Measurements from ENCODE around the gene LRMDA. TPM values are rescaled to one million over a fixed set of nuclear protein-coding genes. Genes with fewer than 3 reads are reported as not detected.

LRMDA gene
- total RNA-seq, 2 experiments from 2014 or later, result not detected

- no peaks in the 10 kb centered on the region for H3K9me2 ChIP-seq (ENCODE audit: insufficient read depth, low read length)
- ChIA-PET POLR2A (no interaction called here), CTCF (ENCODE audit: unreplicated experiment) (no interaction called here)
- no peaks in the 10 kb centered on the region for H3K4me1 ChIP-seq (ENCODE audit: insufficient read depth, low read length, poor library complexity, severe bottlenecking)
- H3K4me2 ChIP-seq (ENCODE audit: low read length), result no peak overlapping the region
- no peak overlapping the region for H3K4me3 ChIP-seq (ENCODE audit: low read depth, low read length, poor library complexity, severe bottlenecking)
- H3K9me3 ChIP-seq (ENCODE audit: low read length), result no peaks in the 10 kb centered on the region
- no peaks in the 10 kb centered on the region for H3K36me3 ChIP-seq (ENCODE audit: insufficient read depth, low read length)
- intact Hi-C loops (cut with micrococcal nuclease; ENCODE audit: unreplicated experiment), result no loop called here
- H4K20me1 ChIP-seq (ENCODE audit: insufficient read depth, low read length), result no peaks in the 10 kb centered on the region
- TF ChIP-seq CTCF (conservative IDR thresholded peaks at IDR 0.05; ENCODE audit: low read length) (no peak), EZH2phosphoT487 (IDR thresholded peaks at IDR 0.05; ENCODE audit: borderline replicate concordance, low read depth, low read length) (no peak)
- H3K79me2 ChIP-seq (ENCODE audit: insufficient read depth, low read depth, low read length), result no peaks in the 10 kb centered on the region
- no TSS peak for BruUV-seq (replicated peaks)
- no peak for DNase-seq (ENCODE audit: low spot score)
- H2AFZ ChIP-seq (ENCODE audit: low read length), result no peak overlapping the region
- no peak overlapping the region for H3K27ac ChIP-seq (ENCODE audit: low read depth, low read length, poor library complexity, severe bottlenecking)
Observed at GRCh38 chr10:75643944-75644692, 212.7 kb downstream of the LRMDA start.

GRCh38 chr10:75645704-75646103, 214.3 kb downstream of the LRMDA start:
- no peak overlapping the region for H3K4me3 ChIP-seq (ENCODE audit: low read depth, low read length, poor library complexity, severe bottlenecking)

More at GRCh38 chr10:75645704-75646103, 214.3 kb downstream of the LRMDA start:
- no peak overlapping the region for H2AFZ ChIP-seq (ENCODE audit: low read length)
- no peaks in the 10 kb centered on the region for H3K36me3 ChIP-seq (ENCODE audit: insufficient read depth, low read length)
- no peak overlapping the region for H3K4me2 ChIP-seq (ENCODE audit: low read length)
- POLR2A ChIA-PET, result no interaction called here
- DNase-seq (ENCODE audit: low spot score), result no peak
- no TSS peak for BruUV-seq (replicated peaks)
- H3K27ac ChIP-seq (ENCODE audit: low read depth, low read length, poor library complexity, severe bottlenecking), result no peak overlapping the region
- no peaks in the 10 kb centered on the region for H3K9me3 ChIP-seq (ENCODE audit: low read length)
- TF ChIP-seq EZH2phosphoT487 (IDR thresholded peaks at IDR 0.05; ENCODE audit: borderline replicate concordance, low read depth, low read length) (no peak), CTCF (conservative IDR thresholded peaks at IDR 0.05; ENCODE audit: low read length) (no peak)
- intact Hi-C loops (cut with micrococcal nuclease; ENCODE audit: unreplicated experiment), result no loop called here
- no peaks in the 10 kb centered on the region for H3K4me1 ChIP-seq (ENCODE audit: insufficient read depth, low read length, poor library complexity, severe bottlenecking)
- CTCF ChIA-PET (ENCODE audit: unreplicated experiment), result no interaction called here
- no peaks in the 10 kb centered on the region for H3K9me2 ChIP-seq (ENCODE audit: insufficient read depth, low read length)
- no peaks in the 10 kb centered on the region for H4K20me1 ChIP-seq (ENCODE audit: insufficient read depth, low read length)
- H3K79me2 ChIP-seq (ENCODE audit: insufficient read depth, low read depth, low read length), result no peaks in the 10 kb centered on the region

All from OCI-LY7 (cell line).